ENCODE data around the gene OPCML. TPM values are rescaled to one million over a fixed set of nuclear protein-coding genes. Genes with fewer than 3 reads are reported as not detected.

Gene OPCML
- total RNA-seq, 2 experiments from 2014 or later = not detected

DNA sequence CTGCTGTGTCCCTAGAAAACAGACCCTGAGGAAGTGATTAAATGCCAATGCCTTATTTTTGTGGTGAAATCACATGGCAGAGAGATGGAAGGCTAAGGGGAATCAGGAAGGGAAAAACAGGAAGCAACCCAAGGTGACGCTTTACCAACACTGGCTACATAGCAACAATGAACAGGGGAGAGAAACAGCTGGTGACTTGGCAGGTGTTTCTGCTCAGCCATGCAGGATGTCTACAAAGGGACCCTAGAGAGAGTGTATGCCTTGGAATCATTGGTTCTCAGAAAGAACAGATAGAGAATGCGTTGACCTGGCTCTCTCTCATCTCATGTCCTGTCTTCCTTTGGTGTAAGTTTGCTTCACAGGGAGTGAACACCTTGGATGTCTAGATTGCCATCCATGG is 911.9 kb downstream of the OPCML start:
- no peak overlapping the region for H3K27ac Mint-ChIP-seq
- ChIA-PET POLR2A (no interaction called here), CTCF (no interaction called here)

DNA sequence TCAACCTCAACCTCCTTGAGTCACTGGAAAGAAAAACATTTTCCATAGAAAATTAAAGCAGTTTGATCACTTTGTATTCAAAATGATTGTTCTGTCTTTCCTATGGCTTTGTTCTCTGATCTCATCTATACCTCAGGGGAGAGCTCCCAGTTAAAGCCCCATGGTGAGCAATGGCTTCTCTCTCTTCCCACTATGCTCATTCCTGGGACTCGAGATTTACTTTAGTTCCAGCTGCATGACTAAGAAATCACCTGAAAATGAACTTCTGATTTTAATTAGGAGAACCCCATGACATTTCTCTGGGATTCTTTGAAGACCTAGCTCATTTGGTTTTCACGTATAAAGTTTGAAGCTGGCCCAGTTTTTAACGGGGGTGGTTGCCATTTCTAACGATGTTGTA is 921.5 kb downstream of the OPCML start:
- ATAC-seq = no peak
- H3K4me1 Mint-ChIP-seq (ENCODE audit: low read depth) = no peaks in the 10 kb centered on the region
- H3K27ac Mint-ChIP-seq = no peak overlapping the region
- no peak overlapping the region for H3K4me3 Mint-ChIP-seq
- no peak for DNase-seq
- ChIA-PET CTCF (no interaction called here), POLR2A (no interaction called here)
- H3K27me3 Mint-ChIP-seq (ENCODE audit: low read depth) = no peaks in the 10 kb centered on the region
- H3K36me3 Mint-ChIP-seq (ENCODE audit: low read depth) = no peaks in the 10 kb centered on the region
- H3K9me3 Mint-ChIP-seq (ENCODE audit: insufficient read depth) = no peaks in the 10 kb centered on the region

More for the DNA sequence above, 911.9 kb downstream of the OPCML start:
- Mint-ChIP-seq H3K36me3 (ENCODE audit: low read depth) (no peaks in the 10 kb centered on the region), H3K4me1 (ENCODE audit: low read depth) (no peaks in the 10 kb centered on the region), H3K27me3 (ENCODE audit: low read depth) (peaks cover 2% of the 10 kb centered on the region), H3K9me3 (ENCODE audit: insufficient read depth) (no peaks in the 10 kb centered on the region), H3K4me3 (no peak overlapping the region)
- DNase-seq (no peak), ATAC-seq (no peak)

DNA sequence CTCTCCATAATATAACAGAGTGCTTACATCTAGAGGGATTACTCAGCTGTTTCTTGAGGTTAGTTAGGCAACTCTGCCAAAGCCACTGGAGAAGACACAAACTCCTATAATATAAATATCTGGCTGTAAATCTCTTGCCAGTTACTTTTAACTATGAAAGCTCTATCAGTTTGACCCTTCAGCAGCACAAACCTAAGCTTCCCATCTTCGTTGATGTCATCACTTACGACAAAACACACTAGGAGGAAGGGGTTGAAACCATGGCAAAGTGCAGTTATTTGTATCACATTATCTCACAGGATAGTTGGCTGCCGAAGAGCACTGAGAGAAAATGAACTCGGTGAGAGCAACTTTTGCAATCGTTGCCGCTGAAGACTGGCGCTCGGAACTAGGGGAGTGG is 922.1 kb downstream of the OPCML start:
- peaks cover 2% of the 10 kb centered on the region for H3K27me3 Mint-ChIP-seq (ENCODE audit: low read depth)
- DNase-seq = no peak
- no peaks in the 10 kb centered on the region for H3K4me1 Mint-ChIP-seq (ENCODE audit: low read depth)
- H3K27ac Mint-ChIP-seq = no peak overlapping the region
- H3K36me3 Mint-ChIP-seq (ENCODE audit: low read depth) = no peaks in the 10 kb centered on the region
- H3K9me3 Mint-ChIP-seq (ENCODE audit: insufficient read depth) = no peaks in the 10 kb centered on the region
- H3K4me3 Mint-ChIP-seq = no peak overlapping the region
- ATAC-seq = no peak
- ChIA-PET POLR2A (no interaction called here), CTCF (no interaction called here)

DNA sequence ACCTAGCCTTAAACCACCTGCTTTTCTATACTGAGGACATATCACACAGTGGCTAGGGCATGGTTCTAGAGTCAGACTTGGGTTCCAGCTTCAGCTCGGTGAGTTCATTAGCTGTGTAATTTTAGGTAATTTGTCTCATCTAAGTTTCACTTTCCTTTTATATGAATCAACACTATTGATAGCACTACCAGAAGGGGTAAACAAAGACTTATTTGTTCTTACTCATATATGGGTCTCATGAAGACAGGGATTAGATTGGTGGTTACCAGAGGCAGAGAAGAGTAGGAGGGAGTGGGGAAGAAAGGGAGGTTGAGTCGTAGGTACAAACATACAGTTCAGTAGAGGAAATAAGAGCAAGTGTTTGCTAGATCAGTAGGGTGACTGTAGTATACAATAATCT is 924.7 kb downstream of the OPCML start:
- Mint-ChIP-seq H3K4me3 (no peak overlapping the region), H3K4me1 (ENCODE audit: low read depth) (no peaks in the 10 kb centered on the region), H3K27ac (no peak overlapping the region), H3K27me3 (ENCODE audit: low read depth) (peaks cover 2% of the 10 kb centered on the region), H3K9me3 (ENCODE audit: insufficient read depth) (no peaks in the 10 kb centered on the region), H3K36me3 (ENCODE audit: low read depth) (no peaks in the 10 kb centered on the region)
- ATAC-seq = no peak
- ChIA-PET POLR2A (no interaction called here), CTCF (no interaction called here)
- no peak for DNase-seq

DNA sequence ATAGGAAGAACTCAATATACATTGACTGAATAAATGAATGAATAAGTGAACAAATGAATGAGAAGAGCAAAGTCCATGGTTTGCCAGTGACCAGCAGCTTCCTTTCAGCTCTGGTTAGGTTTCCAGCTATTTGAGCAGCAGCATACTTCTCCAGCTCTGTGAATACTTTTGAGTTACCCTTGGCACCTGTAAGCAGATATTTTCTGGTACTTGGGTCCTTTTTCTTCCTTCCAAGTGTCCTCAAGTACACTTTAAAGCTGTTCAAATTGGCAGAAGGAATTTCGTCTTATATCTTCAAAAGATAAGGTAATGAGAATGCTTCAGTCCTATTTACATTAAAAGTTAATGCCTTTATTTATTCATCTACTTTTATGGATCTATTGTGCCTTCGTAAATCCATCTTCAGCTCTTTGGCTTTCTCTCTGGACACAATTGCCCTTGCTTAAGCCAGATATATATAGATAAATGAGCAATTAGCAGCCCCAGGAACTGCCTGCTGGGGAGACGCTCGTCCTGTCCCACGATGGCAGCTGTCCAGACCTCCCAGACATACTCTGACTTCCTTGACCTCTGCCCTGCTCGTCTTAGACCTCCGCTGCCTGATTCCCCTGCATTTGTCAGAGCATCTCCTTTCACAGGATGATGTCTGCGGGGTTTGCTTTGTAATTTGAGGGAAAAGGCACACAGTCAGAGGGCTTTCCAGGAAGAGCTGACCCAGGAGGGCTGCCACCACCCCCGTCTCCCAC is 926.3 kb downstream of the OPCML start:
- H3K27me3 Mint-ChIP-seq (ENCODE audit: low read depth) = peaks cover 6% of the 10 kb centered on the region
- no peak for DNase-seq
- H3K4me3 Mint-ChIP-seq = no peak overlapping the region
- H3K27ac Mint-ChIP-seq = no peak overlapping the region
- POLR2A ChIA-PET = no interaction called here
- H3K36me3 Mint-ChIP-seq (ENCODE audit: low read depth) = no peaks in the 10 kb centered on the region
- no peaks in the 10 kb centered on the region for H3K9me3 Mint-ChIP-seq (ENCODE audit: insufficient read depth)
- CTCF ChIA-PET = no interaction called here
- no peaks in the 10 kb centered on the region for H3K4me1 Mint-ChIP-seq (ENCODE audit: low read depth)
- ATAC-seq = no peak

DNA sequence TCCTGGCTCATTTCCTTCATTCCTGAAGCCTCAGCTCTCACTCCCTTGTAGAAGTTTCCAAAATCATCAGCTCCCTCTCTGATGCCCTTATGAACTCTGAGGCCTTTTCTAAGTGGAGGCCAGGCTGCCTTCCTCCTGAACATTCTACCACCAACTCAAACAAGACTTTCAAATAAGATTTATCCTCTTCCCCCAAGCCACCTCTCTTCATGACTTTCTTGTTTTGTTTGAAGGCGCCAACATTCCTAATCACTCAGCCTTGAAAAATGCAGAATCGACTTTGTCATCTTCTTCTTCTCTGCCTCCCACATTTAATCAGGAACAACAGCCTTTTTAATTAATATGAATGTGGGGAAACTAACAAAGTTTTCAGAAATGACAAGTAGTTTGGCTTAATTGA is 927.9 kb downstream of the OPCML start:
- H3K4me1 Mint-ChIP-seq (ENCODE audit: low read depth) = no peaks in the 10 kb centered on the region
- no peaks in the 10 kb centered on the region for H3K36me3 Mint-ChIP-seq (ENCODE audit: low read depth)
- ATAC-seq (no peak), DNase-seq (no peak)
- no peak overlapping the region for H3K27ac Mint-ChIP-seq
- no peak overlapping the region for H3K4me3 Mint-ChIP-seq
- peaks cover 6% of the 10 kb centered on the region for H3K27me3 Mint-ChIP-seq (ENCODE audit: low read depth)
- CTCF ChIA-PET = no interaction called here
- H3K9me3 Mint-ChIP-seq (ENCODE audit: insufficient read depth) = no peaks in the 10 kb centered on the region
- POLR2A ChIA-PET = no interaction called here

DNA sequence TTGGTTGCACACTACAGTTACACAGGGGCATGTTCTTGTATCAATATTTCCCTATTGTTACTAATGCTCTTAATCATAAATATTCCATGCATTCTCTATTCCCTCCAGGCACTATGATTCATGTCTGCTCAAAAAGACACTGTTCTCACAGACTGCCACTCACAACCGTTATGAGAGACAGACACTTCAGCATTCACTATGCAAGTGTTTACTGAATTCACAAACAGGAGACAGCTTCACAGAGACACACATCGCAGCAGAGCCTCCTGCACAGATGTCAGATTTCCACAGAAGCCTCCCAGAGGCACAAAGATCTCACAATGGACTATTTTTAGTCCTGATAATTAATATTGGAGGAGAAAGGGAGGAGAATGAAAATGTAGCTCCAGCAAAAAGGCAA is 930.4 kb downstream of the OPCML start:
- ChIA-PET POLR2A (no interaction called here), CTCF (no interaction called here)
- ATAC-seq = no peak
- peaks cover 6% of the 10 kb centered on the region for H3K27me3 Mint-ChIP-seq (ENCODE audit: low read depth)
- no peaks in the 10 kb centered on the region for H3K36me3 Mint-ChIP-seq (ENCODE audit: low read depth)
- DNase-seq = no peak
- H3K4me1 Mint-ChIP-seq (ENCODE audit: low read depth) = no peaks in the 10 kb centered on the region
- no peaks in the 10 kb centered on the region for H3K9me3 Mint-ChIP-seq (ENCODE audit: insufficient read depth)
- H3K4me3 Mint-ChIP-seq = no peak overlapping the region
- no peak overlapping the region for H3K27ac Mint-ChIP-seq

DNA sequence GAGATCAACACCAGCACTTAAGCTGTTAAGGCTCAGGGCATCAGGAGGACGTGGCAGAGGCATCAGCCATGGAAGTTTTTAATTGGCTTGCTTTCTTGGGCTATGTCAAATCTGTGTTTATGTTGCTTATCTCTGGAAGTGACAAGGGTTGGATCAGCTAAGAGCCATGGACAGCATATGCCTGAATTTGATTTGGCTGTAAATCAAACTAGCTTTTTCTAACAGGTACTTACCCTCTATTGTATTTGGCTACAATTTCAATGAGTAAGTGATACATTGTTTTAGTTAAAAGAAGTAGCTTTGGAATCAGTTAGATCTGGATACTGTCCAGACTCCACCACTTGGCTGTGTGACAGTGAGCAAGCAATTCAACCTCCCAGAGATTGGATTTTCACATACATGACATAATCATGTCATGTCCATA is 936.6 kb downstream of the OPCML start:
- Mint-ChIP-seq H3K9me3 (ENCODE audit: insufficient read depth) (no peaks in the 10 kb centered on the region), H3K27ac (no peak overlapping the region), H3K36me3 (ENCODE audit: low read depth) (no peaks in the 10 kb centered on the region), H3K27me3 (ENCODE audit: low read depth) (no peaks in the 10 kb centered on the region), H3K4me1 (ENCODE audit: low read depth) (no peaks in the 10 kb centered on the region), H3K4me3 (no peak overlapping the region)
- DNase-seq (no peak), ATAC-seq (no peak)
- ChIA-PET CTCF (no interaction called here), POLR2A (no interaction called here)

DNA sequence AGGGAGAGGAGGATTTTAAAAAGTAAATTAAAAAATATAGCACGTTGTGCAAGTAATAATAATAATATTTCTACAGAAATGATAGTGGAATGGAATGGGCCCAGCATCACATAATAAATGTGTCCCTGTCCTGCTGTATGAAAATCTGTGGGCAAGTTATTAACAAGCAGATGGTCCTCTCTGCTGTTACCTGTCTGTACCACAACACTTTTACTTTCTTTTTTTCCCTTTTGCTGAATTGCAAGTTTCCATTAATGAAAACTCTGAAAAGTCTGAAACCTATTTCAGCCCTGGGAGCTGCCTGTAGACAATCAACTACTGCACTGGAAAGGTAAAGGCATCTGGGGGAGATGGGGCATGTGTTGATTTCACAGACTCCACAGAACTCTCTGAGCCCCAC is 937.1 kb downstream of the OPCML start:
- Mint-ChIP-seq H3K4me3 (no peak overlapping the region), H3K4me1 (ENCODE audit: low read depth) (no peaks in the 10 kb centered on the region), H3K27me3 (ENCODE audit: low read depth) (no peaks in the 10 kb centered on the region), H3K27ac (no peak overlapping the region), H3K9me3 (ENCODE audit: insufficient read depth) (no peaks in the 10 kb centered on the region), H3K36me3 (ENCODE audit: low read depth) (no peaks in the 10 kb centered on the region)
- POLR2A ChIA-PET = no interaction called here
- DNase-seq (no peak), ATAC-seq (no peak)
- CTCF ChIA-PET = no interaction called here

DNA sequence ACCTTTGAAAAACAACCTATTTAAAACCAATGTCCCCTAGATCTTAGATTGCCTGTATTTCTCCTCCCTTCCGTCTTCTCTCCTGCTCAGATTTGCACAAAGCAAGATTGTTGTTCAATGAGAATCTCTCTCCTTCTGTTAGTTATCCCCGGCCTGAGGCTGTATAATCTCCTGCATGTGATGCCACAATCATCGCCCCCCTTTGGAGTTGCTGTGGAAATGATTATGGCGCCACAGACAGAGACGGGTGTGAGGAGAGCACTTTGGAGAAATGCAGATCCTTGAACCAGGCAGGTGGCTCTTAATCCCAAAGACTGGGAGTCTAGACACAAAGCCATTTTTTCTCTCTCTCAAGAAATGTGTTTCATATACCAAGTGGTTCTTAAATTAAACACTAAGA is 941.3 kb downstream of the OPCML start:
- DNase-seq = no peak
- H3K27me3 Mint-ChIP-seq (ENCODE audit: low read depth) = no peaks in the 10 kb centered on the region
- H3K4me1 Mint-ChIP-seq (ENCODE audit: low read depth) = no peaks in the 10 kb centered on the region
- ChIA-PET CTCF (no interaction called here), POLR2A (no interaction called here)
- ATAC-seq = no peak
- no peaks in the 10 kb centered on the region for H3K9me3 Mint-ChIP-seq (ENCODE audit: insufficient read depth)
- H3K27ac Mint-ChIP-seq = no peak overlapping the region
- no peaks in the 10 kb centered on the region for H3K36me3 Mint-ChIP-seq (ENCODE audit: low read depth)
- no peak overlapping the region for H3K4me3 Mint-ChIP-seq

DNA sequence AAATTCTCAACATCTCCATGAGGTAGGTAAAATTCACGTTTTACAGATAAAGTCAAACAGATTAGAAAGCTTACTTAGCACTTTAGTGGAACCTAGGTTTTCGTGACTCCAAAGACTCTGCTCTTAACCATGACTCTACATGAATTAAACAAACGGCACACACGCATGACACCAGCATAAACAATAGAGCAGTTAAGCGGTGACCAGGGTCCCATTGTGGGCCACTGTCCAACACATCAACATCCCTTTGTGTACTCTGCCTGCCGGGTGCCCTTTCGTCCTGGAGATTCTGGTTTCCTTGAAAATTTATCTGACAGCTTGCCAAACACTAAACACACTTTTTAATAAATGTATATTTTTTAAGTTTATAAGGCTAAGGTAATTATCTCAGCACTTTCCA is 941.7 kb downstream of the OPCML start:
- Mint-ChIP-seq H3K4me1 (ENCODE audit: low read depth) (no peaks in the 10 kb centered on the region), H3K27me3 (ENCODE audit: low read depth) (no peaks in the 10 kb centered on the region), H3K4me3 (no peak overlapping the region), H3K36me3 (ENCODE audit: low read depth) (no peaks in the 10 kb centered on the region), H3K9me3 (ENCODE audit: insufficient read depth) (no peaks in the 10 kb centered on the region), H3K27ac (no peak overlapping the region)
- ATAC-seq (no peak), DNase-seq (no peak)
- CTCF ChIA-PET = no interaction called here
- POLR2A ChIA-PET = no interaction called here

DNA sequence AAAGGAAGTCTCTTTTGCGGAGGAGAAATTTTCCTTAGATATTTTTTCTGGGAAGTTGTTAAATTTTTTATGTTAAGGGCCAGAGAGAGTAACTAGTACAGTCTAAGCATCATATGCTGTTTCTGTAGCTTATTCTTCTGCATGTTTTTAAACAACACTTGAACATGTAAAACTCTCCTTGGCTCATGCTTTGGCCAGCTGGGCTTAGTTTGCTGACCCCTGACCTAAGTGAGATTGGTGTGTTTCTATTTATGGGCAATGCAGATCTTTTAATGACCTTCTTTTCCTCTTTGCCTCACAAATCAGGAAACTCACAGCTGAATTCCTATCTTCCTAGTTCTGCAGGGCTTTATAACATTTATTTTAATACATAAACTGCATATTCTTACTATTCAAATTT is 942.5 kb downstream of the OPCML start:
- no peak for ATAC-seq
- Mint-ChIP-seq H3K4me1 (ENCODE audit: low read depth) (no peaks in the 10 kb centered on the region), H3K4me3 (no peak overlapping the region), H3K9me3 (ENCODE audit: insufficient read depth) (no peaks in the 10 kb centered on the region), H3K27ac (no peak overlapping the region), H3K27me3 (ENCODE audit: low read depth) (no peaks in the 10 kb centered on the region), H3K36me3 (ENCODE audit: low read depth) (no peaks in the 10 kb centered on the region)
- DNase-seq = no peak
- ChIA-PET POLR2A (no interaction called here), CTCF (no interaction called here)

DNA sequence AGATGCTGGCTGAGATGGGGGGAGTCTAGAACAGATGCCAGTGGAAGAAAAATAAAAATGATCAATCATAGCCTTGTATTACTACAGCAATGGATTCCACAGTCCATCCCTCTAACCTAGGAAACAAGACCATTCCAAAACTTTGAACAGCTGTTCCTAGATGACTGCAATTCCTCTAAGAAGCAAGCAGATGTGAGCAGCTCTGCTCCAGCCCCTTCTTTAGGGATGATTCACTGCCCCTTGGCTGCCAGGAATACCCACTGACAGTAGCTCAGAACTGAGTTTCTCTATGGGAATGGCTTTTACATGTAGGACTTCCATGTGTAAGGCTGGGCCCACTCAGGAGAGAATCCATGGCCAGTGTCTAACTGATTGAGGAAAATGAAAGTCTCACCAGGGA is 943.9 kb downstream of the OPCML start:
- no peak overlapping the region for H3K4me3 Mint-ChIP-seq
- ATAC-seq (no peak), DNase-seq (no peak)
- H3K9me3 Mint-ChIP-seq (ENCODE audit: insufficient read depth) = no peaks in the 10 kb centered on the region
- ChIA-PET CTCF (no interaction called here), POLR2A (no interaction called here)
- H3K4me1 Mint-ChIP-seq (ENCODE audit: low read depth) = no peaks in the 10 kb centered on the region
- no peak overlapping the region for H3K27ac Mint-ChIP-seq
- H3K36me3 Mint-ChIP-seq (ENCODE audit: low read depth) = no peaks in the 10 kb centered on the region
- H3K27me3 Mint-ChIP-seq (ENCODE audit: low read depth) = no peaks in the 10 kb centered on the region

Data from activated CD8-positive, alpha-beta T cell treated with anti-CD3 and anti-CD28 coated beads, Interleukin-2, amount 10 ng/mL, durations not matched to agents 7 days and 5 days (primary cell).